ENCODE measurements around the gene MARCHF3. TPM values are rescaled to one million over a fixed set of nuclear protein-coding genes. Genes with fewer than 3 reads are reported as not detected.

MARCHF3 gene
- total and polyA plus RNA-seq, 10 of the 15 experiments (the other 5 are each of a cell fraction or from before 2014, with no cell fraction given), result 3.6 to 24.1 (median 11.3) TPM

- H3K36me3 ChIP-seq (ENCODE audit: control insufficient read depth in 2 of 2, insufficient read depth in 2 of 2, low read length in 1 of 2), result peaks cover 0 to 9% of the 10 kb centered on the region in 2 experiments; a peak in 2 of 4 replicates
- no peaks in the 10 kb centered on the region for H3K27me3 ChIP-seq (replicated peaks in 1 of 2; ENCODE audit: control insufficient read depth in 2 of 2, insufficient read depth in 2 of 2, low read length in 1 of 2)
- CTCF ChIA-PET, result no interaction called here
- H3K9me3 ChIP-seq (replicated peaks; ENCODE audit: control insufficient read depth, insufficient read depth, low read length), result no peaks in the 10 kb centered on the region
- no peak overlapping the region for H2AFZ ChIP-seq (ENCODE audit: control insufficient read depth, low read depth, low read length)
- RAD21 ChIA-PET (ENCODE audit: unreplicated experiment), result no interaction called here
- no peak overlapping the region for H3K27ac ChIP-seq (ENCODE audit: control insufficient read depth, insufficient read depth)
- H3K9ac ChIP-seq (ENCODE audit: control insufficient read depth, insufficient read depth, low read length), result no peak overlapping the region
- H4K20me1 ChIP-seq (ENCODE audit: control insufficient read depth, insufficient read depth), result no peaks in the 10 kb centered on the region; the same call in 1 of the 2 replicates
- no peak for ATAC-seq
- H3K4me1 ChIP-seq (ENCODE audit: control insufficient read depth, insufficient read depth, low read length), result no peaks in the 10 kb centered on the region
- BruUV-seq (replicated peaks), result no TSS peak
- DNase-seq (ENCODE audit: low read depth, low spot score), result no peak
- POLR2A ChIA-PET, result interaction anchor here (0.9 kb wide), 1 partner anchor 37 kb away, joined by 3 read pairs; no protein-coding TSS in a partner anchor
- 88% methylated on average over 7 of the region's 7 CpGs for WGBS (ENCODE audit: insufficient coverage, insufficient replicate concordance, low lambda C conversion rate, missing lambda C conversion rate)
- no peak for FAIRE-seq
- SMC1A ChIA-PET (ENCODE audit: uncharacterized antibody, unreplicated experiment), result no interaction called here
- H3K79me2 ChIP-seq (ENCODE audit: control insufficient read depth, insufficient read depth, low read length), result no peaks in the 10 kb centered on the region
- H3K4me3 ChIP-seq, result no peak overlapping the region
- intact Hi-C loops (cut with micrococcal nuclease; ENCODE audit: unreplicated experiment) (no loop called here), in situ Hi-C loops (cut with MboI) (no loop called here)
- TF ChIP-seq CREB1 (IDR thresholded peaks at IDR 0.05; ENCODE audit: low read depth) (no peak), MAX (IDR thresholded peaks at IDR 0.05; ENCODE audit: low read depth, low read length) (no peak), KDM1A (IDR thresholded peaks at IDR 0.05; ENCODE audit: borderline replicate concordance) (no peak), SMARCA5 (IDR thresholded peaks at IDR 0.05) (no peak), HDAC2 (IDR thresholded peaks at IDR 0.05) (no peak), RELB (IDR thresholded peaks at IDR 0.05; ENCODE audit: low read depth) (no peak), KAT2A (conservative IDR thresholded peaks at IDR 0.05; ENCODE audit: control insufficient read depth, low read depth, low read length) (no peak), NKRF (conservative IDR thresholded peaks at IDR 0.05) (no peak), CUX1 (IDR thresholded peaks at IDR 0.05; ENCODE audit: insufficient replicate concordance, low read depth, low read length) (no peak), NR2C1 (IDR thresholded peaks at IDR 0.05) (no peak), HDAC6 (IDR thresholded peaks at IDR 0.05; ENCODE audit: unreplicated experiment) (no peak)
- H3K4me2 ChIP-seq (ENCODE audit: control insufficient read depth, insufficient read depth), result no peak overlapping the region
Observed at GRCh38 chr5:126919566-126919965, 110.8 kb downstream of the MARCHF3 start.

Data from GM12878 (cell line).